GM12878 (cell line): Measurements from ENCODE around the gene SMTNL2.

Source experiments
- BACH1 ChIP-seq: fragments of 450-650 bp; IDR thresholded peaks from 2 replicates; pipeline ENCODE4 v1.6.1; 2017; ENCODE audit warnings: mild to moderate bottlenecking, borderline replicate concordance
- CREB1 ChIP-seq: IDR thresholded peaks from 2 replicates; pipeline ENCODE4 v1.6.1; 2012; ENCODE audit warnings: low read depth, mild to moderate bottlenecking, inconsistent platforms
- EGR1 ChIP-seq, 2 experiments: IDR thresholded peaks; 1 replicate in 1 of 2; 2 replicates in 1 of 2; pipeline ENCODE4 v1.6.1; 2011 to 2012; ENCODE audit warnings: low read depth in 2 of 2, low read length in 2 of 2, borderline replicate concordance in 1 of 2, mild to moderate bottlenecking in 1 of 2, moderate library complexity in 1 of 2
- HDGF ChIP-seq: fragments of 450-650 bp; IDR thresholded peaks from 2 replicates; pipeline ENCODE4 v1.6.1; 2016; ENCODE audit warnings: antibody characterized with exemption
- MYC ChIP-seq: IDR thresholded peaks from 2 replicates; pipeline ENCODE4 v1.6.1; 2011; ENCODE audit warnings: mild to moderate bottlenecking, low read length, moderate library complexity, inconsistent platforms; ENCODE audit not compliant: insufficient read depth, insufficient replicate concordance, insufficient read length, severe bottlenecking
- NFYB ChIP-seq: IDR thresholded peaks from 2 replicates; pipeline ENCODE4 v1.6.1; 2011; ENCODE audit warnings: low read depth, mild to moderate bottlenecking, low read length, improper control_type of control experiment, moderate library complexity; ENCODE audit not compliant: insufficient read depth
- PAX5 ChIP-seq: IDR thresholded peaks from 2 replicates; pipeline ENCODE4 v1.6.1; 2011; ENCODE audit warnings: low read depth, low read length, borderline replicate concordance
- RFX5 ChIP-seq: IDR thresholded peaks from 2 replicates; pipeline ENCODE4 v1.6.1; 2011; ENCODE audit warnings: low read depth, low read length, improper control_type of control experiment
- SREBF1 ChIP-seq: IDR thresholded peaks from 2 replicates; pipeline ENCODE4 v1.6.1; 2012; ENCODE audit warnings: mild to moderate bottlenecking, low read length
- TAF1 ChIP-seq: IDR thresholded peaks from 2 replicates; pipeline ENCODE4 v1.6.1; 2011; ENCODE audit warnings: mild to moderate bottlenecking, low read depth, low read length, borderline replicate concordance
- TARDBP ChIP-seq: IDR thresholded peaks from 2 replicates; pipeline ENCODE4 v1.6.1; 2016; ENCODE audit warnings: borderline replicate concordance
- TF ChIP-seq, protein P1 (sequence below), 3 experiments: IDR thresholded peaks in 2 of 3; conservative IDR thresholded peaks in 1 of 3; 2 replicates each; pipeline ENCODE4 v1.5.1; 2011; ENCODE audit warnings: low read depth in 3 of 3, low read length in 3 of 3, mild to moderate bottlenecking in 3 of 3, control low read depth in 2 of 3, moderate library complexity in 2 of 3, inconsistent platforms in 1 of 3, mixed read lengths in 1 of 3; ENCODE audit not compliant: control insufficient read depth in 2 of 3, insufficient read depth in 1 of 3; ENCODE audit errors: extremely low read depth in 1 of 3

DNA sequence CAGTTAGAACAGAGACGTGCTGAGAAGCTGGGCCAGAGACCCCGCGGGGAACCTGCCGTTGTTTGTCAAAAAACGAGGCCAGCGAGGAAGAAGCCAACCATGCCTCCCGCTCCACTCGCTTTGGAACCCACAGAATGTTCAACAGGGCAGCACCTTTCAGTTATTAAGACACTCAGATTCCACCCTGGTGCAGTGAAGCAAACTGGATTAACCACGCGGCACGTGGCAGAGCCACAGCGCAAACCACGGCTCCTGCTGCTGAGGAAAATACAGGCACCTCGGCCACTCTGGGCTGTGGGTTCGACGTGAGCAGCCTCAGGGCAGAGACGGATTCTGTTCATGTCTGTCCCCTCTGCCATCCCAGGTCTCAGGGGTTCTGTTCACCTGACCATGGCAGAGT lies 32.8 kb downstream of the SMTNL2 start:
- TF ChIP-seq BACH1 (no peak), TAF1 (no peak), HDGF (no peak), RFX5 (no peak), TARDBP (no peak), NFYB (no peak), EGR1 (IDR thresholded peaks at IDR 0.05; ENCODE audit: borderline replicate concordance in 1 of 2, low read depth in 2 of 2, low read length in 2 of 2) (no peak), PAX5 (no peak), CREB1 (no peak), MYC (no peak), SREBF1 (no peak)
- TF ChIP-seq, protein P1, sequence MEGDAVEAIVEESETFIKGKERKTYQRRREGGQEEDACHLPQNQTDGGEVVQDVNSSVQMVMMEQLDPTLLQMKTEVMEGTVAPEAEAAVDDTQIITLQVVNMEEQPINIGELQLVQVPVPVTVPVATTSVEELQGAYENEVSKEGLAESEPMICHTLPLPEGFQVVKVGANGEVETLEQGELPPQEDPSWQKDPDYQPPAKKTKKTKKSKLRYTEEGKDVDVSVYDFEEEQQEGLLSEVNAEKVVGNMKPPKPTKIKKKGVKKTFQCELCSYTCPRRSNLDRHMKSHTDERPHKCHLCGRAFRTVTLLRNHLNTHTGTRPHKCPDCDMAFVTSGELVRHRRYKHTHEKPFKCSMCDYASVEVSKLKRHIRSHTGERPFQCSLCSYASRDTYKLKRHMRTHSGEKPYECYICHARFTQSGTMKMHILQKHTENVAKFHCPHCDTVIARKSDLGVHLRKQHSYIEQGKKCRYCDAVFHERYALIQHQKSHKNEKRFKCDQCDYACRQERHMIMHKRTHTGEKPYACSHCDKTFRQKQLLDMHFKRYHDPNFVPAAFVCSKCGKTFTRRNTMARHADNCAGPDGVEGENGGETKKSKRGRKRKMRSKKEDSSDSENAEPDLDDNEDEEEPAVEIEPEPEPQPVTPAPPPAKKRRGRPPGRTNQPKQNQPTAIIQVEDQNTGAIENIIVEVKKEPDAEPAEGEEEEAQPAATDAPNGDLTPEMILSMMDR (IDR thresholded peaks at IDR 0.05 in 2 of 3, conservative IDR thresholded peaks at IDR 0.05 in 1 of 3; ENCODE audit: control insufficient read depth in 2 of 3, extremely low read depth in 1 of 3, insufficient read depth in 1 of 3, low read depth in 3 of 3, low read length in 3 of 3): no peak
